LNCAP (cell line): ENCODE measurements around the gene GPR18.

Experiments
- CTCF ChIP-seq: fragments of 450-650 bp; IDR thresholded peaks from 2 replicates; pipeline ENCODE4 v1.5.1; 2017; ENCODE audit warnings: mild to moderate bottlenecking

The GPR18 gene

GRCh38 chr13:99279637-99280036 is 21.5 kb upstream of the GPR18 start:
- no peak for TF ChIP-seq CTCF

- TF ChIP-seq CTCF: no peak
Measured at GRCh38 chr13:99278843-99279242, 20.7 kb upstream of the GPR18 start.

GRCh38 chr13:99278200-99278599 is 20.0 kb upstream of the GPR18 start:
- TF ChIP-seq CTCF: no peak

- TF ChIP-seq CTCF: no peak
Measured at GRCh38 chr13:99277629-99278028, 19.4 kb upstream of the GPR18 start.

GRCh38 chr13:99276706-99277105 is 18.5 kb upstream of the GPR18 start:
- TF ChIP-seq CTCF: no peak

- no peak for TF ChIP-seq CTCF
Measured at GRCh38 chr13:99275093-99275469, 16.9 kb upstream of the GPR18 start.

- TF ChIP-seq CTCF: no peak
Measured at GRCh38 chr13:99273128-99273527, 14.9 kb upstream of the GPR18 start.

- no peak for TF ChIP-seq CTCF
Measured at GRCh38 chr13:99272481-99272880, 14.3 kb upstream of the GPR18 start.
